ENCODE results near the gene TP53I11. TPM values are rescaled to one million over a fixed set of nuclear protein-coding genes. Genes with fewer than 3 reads are reported as not detected.

TP53I11 gene
- total RNA-seq, 1 experiment from 2014 or later = 94.2 TPM

GRCh38 chr11:44998051-44998450 lies 47.4 kb upstream of the TP53I11 start:
- H3K4me2 ChIP-seq (ENCODE audit: insufficient read depth, insufficient read length, low read length) = no peak overlapping the region
- H4K20me1 ChIP-seq (ENCODE audit: control insufficient read depth, insufficient read depth, insufficient read length) = no peaks in the 10 kb centered on the region
- H3K27me3 ChIP-seq (ENCODE audit: insufficient read depth, low read length) = no peaks in the 10 kb centered on the region
- H2AK5ac ChIP-seq (ENCODE audit: insufficient read length, low read length) = no peak overlapping the region
- DNase-seq = no peak
- Mint-ChIP-seq H3K4me1 (peaks cover 16 to 30% of the 10 kb centered on the region in 2 experiments), H3K9me3 (no peaks in the 10 kb centered on the region), H3K27ac (no peak overlapping the region), H3K36me3 (ENCODE audit: insufficient read depth in 1 of 3, low read depth in 3 of 3) (no peaks in the 10 kb centered on the region), H3K4me3 (no peak overlapping the region), H3K27me3 (ENCODE audit: low read depth) (peaks cover 17% of the 10 kb centered on the region)
- no peak overlapping the region for H3K56ac ChIP-seq (ENCODE audit: insufficient read length, low read depth, low read length)
- no peak overlapping the region for H3K27ac ChIP-seq (ENCODE audit: insufficient read length, low read depth, low read length)
- H2BK15ac ChIP-seq (ENCODE audit: low read depth, low read length) = no peak overlapping the region
- H4K8ac ChIP-seq (replicated peaks; ENCODE audit: insufficient read length, low read depth, low read length) = no peak overlapping the region
- H2BK20ac ChIP-seq (ENCODE audit: low read depth, low read length, poor library complexity, severe bottlenecking) = no peak overlapping the region
- TF ChIP-seq CTCF (conservative IDR thresholded peaks at IDR 0.05) = no peak
- H3K14ac ChIP-seq (ENCODE audit: insufficient read depth, low read length) = no peak overlapping the region
- no peak overlapping the region for H3K23ac ChIP-seq (ENCODE audit: insufficient read length, low read depth, low read length)
- H2BK12ac ChIP-seq (ENCODE audit: insufficient read length, low read depth, low read length) = no peak overlapping the region
- H3K4me1 ChIP-seq (ENCODE audit: insufficient read depth, low read length) = no peaks in the 10 kb centered on the region; the same call in 1 of the 2 replicates
- no peak overlapping the region for H3K18ac ChIP-seq (ENCODE audit: insufficient read length, low read depth, low read length)
- H3K9me3 ChIP-seq (ENCODE audit: control insufficient read depth, low read depth, low read length) = no peaks in the 10 kb centered on the region
- no peak overlapping the region for H2BK120ac ChIP-seq (ENCODE audit: low read depth, low read length, poor library complexity, severe bottlenecking)
- H3K23me2 ChIP-seq (ENCODE audit: insufficient read length, low read depth, low read length, poor library complexity, severe bottlenecking) = no peaks in the 10 kb centered on the region
- H2BK5ac ChIP-seq (ENCODE audit: insufficient read length, low read length) = no peak overlapping the region
- no peaks in the 10 kb centered on the region for H3K79me2 ChIP-seq (ENCODE audit: insufficient read depth, low read length)
- no peak overlapping the region for H3K4ac ChIP-seq (ENCODE audit: low read depth, low read length)
- no peak overlapping the region for H2AFZ ChIP-seq (ENCODE audit: low read length)
- no peak overlapping the region for H3T11ph ChIP-seq (ENCODE audit: low read length)
- H4K91ac ChIP-seq (ENCODE audit: insufficient read length, low read depth, low read length) = no peak overlapping the region
- WGBS (ENCODE audit: extremely low coverage, insufficient read length, low lambda C conversion rate) = no CpG with 5 or more reads among the region's 2 CpGs
- no peaks in the 10 kb centered on the region for H3K79me1 ChIP-seq (ENCODE audit: insufficient read depth, low read depth, low read length, poor library complexity, severe bottlenecking)
- no peak overlapping the region for H4K5ac ChIP-seq (ENCODE audit: insufficient read length, low read depth, low read length)
- H3K9ac ChIP-seq (ENCODE audit: extremely low read depth, insufficient read length, low read length) = no peak overlapping the region
